ENCODE data around the gene FOXP1.

FOXP1 gene

DNA sequence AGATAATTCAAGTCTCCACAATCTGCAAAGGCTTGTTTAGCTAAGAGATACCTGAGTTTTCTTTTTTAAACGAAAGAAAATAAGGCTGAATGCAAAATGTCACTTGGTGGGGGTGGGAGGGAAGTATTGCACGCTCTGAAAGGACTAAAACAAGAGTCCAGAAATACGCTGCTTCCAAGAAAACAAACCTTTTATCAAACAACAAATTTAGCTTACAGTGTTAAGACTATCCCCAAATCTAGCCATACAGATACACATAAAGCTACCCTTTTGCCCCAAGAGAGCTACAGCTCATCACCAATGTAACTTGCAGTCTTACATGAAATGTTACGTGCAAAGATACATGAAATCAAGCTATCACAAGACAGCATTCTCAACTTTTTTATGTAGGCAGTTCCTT is 522.5 kb downstream of the FOXP1 start:
- Histone ChIP-seq H3K9ac (ENCODE audit: low read depth, low read length) (no peak overlapping the region), H3K4me1 (ENCODE audit: control insufficient read depth, insufficient read depth, low read length) (peaks cover 85% of the 10 kb centered on the region), H3K27me3 (ENCODE audit: control insufficient read depth, insufficient read depth, low read length) (peaks cover 23% of the 10 kb centered on the region)

DNA sequence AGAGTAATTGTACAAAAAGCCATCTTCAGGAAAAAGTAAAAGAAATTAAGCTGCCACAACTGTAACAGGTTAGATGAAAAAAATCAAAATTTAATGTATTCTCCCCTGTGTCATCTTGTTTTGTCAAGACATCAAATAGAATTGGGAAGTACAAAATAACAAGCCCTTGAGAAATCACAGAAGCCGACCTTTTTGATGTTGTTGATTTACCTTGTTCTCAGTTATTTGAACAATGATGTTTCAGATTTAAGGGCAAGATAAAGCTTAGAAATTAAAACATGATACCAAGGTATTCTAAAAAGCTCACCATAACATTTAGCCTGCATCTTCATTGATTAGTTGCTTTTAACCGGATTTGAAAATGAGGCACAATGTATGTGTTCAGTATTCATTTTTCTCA is 523.0 kb downstream of the FOXP1 start:
- Histone ChIP-seq H3K4me3 (ENCODE audit: low read depth, low read length) (no peak overlapping the region), H3K36me3 (ENCODE audit: control insufficient read depth, insufficient read depth, low read length) (no peaks in the 10 kb centered on the region), H3K4me1 (ENCODE audit: control insufficient read depth, insufficient read depth, low read length) (peaks cover 88% of the 10 kb centered on the region), H3K27ac (ENCODE audit: low read depth, low read length) (no peak overlapping the region), H3K9me3 (ENCODE audit: control insufficient read depth, insufficient read depth, low read length) (no peaks in the 10 kb centered on the region), H3K27me3 (ENCODE audit: control insufficient read depth, insufficient read depth, low read length) (peaks cover 22% of the 10 kb centered on the region), H3K9ac (ENCODE audit: low read depth, low read length) (no peak overlapping the region)

More for the DNA sequence above, 522.5 kb downstream of the FOXP1 start:
- Histone ChIP-seq H3K36me3 (ENCODE audit: control insufficient read depth, insufficient read depth, low read length) (no peaks in the 10 kb centered on the region), H3K9me3 (ENCODE audit: control insufficient read depth, insufficient read depth, low read length) (no peaks in the 10 kb centered on the region), H3K4me3 (ENCODE audit: low read depth, low read length) (no peak overlapping the region), H3K27ac (ENCODE audit: low read depth, low read length) (no peak overlapping the region)

DNA sequence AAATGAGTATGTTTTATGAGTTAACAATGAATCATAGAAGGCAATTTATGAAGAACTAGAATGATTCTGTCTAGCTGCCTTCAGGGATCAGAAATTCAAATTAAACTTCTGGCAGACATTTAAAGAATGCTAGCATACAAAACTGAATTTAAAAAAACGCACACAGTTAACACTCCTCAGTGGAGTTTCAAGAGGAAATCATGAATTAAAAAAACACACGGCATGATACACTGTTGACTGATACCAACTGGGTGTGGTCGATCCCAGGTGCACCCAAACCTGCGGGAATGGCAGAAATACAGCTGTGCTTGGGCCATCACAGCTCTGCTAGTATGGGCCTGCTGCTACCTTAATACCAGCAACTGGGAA is 526.0 kb downstream of the FOXP1 start:
- Histone ChIP-seq H3K27ac (ENCODE audit: low read depth, low read length) (peak overlapping the region; percentile 56), H3K9me3 (ENCODE audit: control insufficient read depth, insufficient read depth, low read length) (no peaks in the 10 kb centered on the region), H3K4me3 (ENCODE audit: low read depth, low read length) (no peak overlapping the region; the same call in 1 of the 2 replicates), H3K9ac (ENCODE audit: low read depth, low read length) (no peak overlapping the region), H3K27me3 (ENCODE audit: control insufficient read depth, insufficient read depth, low read length) (0 out of 2 replicates have a peak, but pooled peaks cover 3% of the 10 kb centered on the region), H3K36me3 (ENCODE audit: control insufficient read depth, insufficient read depth, low read length) (no peaks in the 10 kb centered on the region), H3K4me1 (ENCODE audit: control insufficient read depth, insufficient read depth, low read length) (peaks cover 99% of the 10 kb centered on the region)

DNA sequence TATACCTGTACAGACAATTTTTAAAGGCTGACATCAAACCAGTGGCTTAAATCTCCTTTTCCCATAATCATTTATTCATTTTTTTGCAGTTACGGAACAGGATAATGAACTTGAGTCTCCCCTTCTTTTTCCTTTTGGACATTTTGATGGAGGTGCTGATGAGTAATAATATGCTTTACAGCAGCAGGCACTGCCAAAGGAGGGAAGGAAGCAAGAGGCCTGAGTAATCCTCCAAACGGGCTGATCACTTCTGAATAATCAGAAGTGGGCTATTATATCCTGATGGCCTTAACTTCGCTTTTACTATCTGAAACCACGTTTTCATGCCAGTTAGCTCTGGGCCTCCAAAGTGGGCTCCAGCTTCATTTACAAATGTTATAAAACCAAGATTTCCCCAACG is 527.2 kb downstream of the FOXP1 start:
- no peaks in the 10 kb centered on the region for H3K27me3 ChIP-seq (ENCODE audit: control insufficient read depth, insufficient read depth, low read length)
- no peak overlapping the region for H3K4me3 ChIP-seq (ENCODE audit: low read depth, low read length)
- no peak overlapping the region for H3K9ac ChIP-seq (ENCODE audit: low read depth, low read length)
- peaks cover 98% of the 10 kb centered on the region for H3K4me1 ChIP-seq (ENCODE audit: control insufficient read depth, insufficient read depth, low read length)
- no peaks in the 10 kb centered on the region for H3K9me3 ChIP-seq (ENCODE audit: control insufficient read depth, insufficient read depth, low read length)
- H3K27ac ChIP-seq (ENCODE audit: low read depth, low read length): no peak overlapping the region
- no peaks in the 10 kb centered on the region for H3K36me3 ChIP-seq (ENCODE audit: control insufficient read depth, insufficient read depth, low read length)

DNA sequence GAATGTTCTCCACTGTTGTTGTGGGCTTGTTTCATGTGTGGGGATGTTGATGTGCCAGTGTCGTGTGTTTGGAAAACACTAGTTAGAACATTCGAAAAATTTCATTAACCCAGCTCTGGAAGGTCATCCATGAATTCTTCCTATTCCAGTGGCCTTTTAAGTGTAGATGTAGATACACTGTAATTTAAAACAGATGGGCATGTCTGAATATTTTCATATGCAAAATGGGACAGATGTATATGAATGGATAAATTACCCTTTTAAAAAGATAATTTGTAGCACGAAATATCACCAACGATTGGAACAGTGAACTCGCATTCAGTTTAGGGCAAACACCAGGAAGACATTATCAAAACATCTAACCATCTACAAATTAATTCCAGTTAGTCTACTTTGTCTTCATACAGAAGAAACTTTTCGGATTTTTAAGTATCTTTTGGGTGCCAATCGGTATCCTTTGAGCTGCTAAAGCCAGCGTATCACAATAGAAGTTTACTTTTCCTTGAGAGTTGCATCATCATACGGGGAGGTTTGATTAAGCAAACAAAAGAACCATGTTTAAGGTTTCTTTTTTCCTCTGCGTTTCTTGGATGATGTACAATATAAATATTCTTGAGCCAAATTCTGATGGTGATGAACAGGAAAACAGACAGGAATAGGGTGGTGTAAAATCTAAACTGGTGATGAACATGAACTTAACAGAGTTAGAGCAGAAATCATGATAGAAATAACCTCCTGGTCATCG is 528.1 kb downstream of the FOXP1 start:
- no peak overlapping the region for H3K27ac ChIP-seq (ENCODE audit: low read depth, low read length)
- H3K4me1 ChIP-seq (ENCODE audit: control insufficient read depth, insufficient read depth, low read length): peaks cover 98% of the 10 kb centered on the region
- no peaks in the 10 kb centered on the region for H3K9me3 ChIP-seq (ENCODE audit: control insufficient read depth, insufficient read depth, low read length)
- no peaks in the 10 kb centered on the region for H3K27me3 ChIP-seq (ENCODE audit: control insufficient read depth, insufficient read depth, low read length)
- H3K4me3 ChIP-seq (ENCODE audit: low read depth, low read length): peak overlapping the region; percentile 12
- H3K36me3 ChIP-seq (ENCODE audit: control insufficient read depth, insufficient read depth, low read length): no peaks in the 10 kb centered on the region
- no peak overlapping the region for H3K9ac ChIP-seq (ENCODE audit: low read depth, low read length)

DNA sequence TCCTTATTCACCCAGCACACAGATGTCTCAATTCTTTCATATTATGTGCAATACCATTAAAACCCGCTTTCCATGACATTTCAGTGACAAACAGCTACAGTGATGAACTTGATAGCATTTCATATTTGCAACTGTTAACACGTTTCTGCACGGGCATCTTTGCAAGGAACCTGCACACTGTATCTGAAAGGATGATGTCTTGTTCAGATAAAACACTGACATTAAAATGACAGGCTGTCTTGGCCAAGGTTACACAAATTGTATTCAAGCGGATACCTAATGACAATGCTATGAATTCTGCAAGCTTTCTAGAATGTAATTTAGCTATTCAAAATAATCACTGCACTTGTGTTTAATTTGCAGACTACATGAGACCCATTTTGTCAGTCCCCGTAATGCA is 529.2 kb downstream of the FOXP1 start:
- no peaks in the 10 kb centered on the region for H3K9me3 ChIP-seq (ENCODE audit: control insufficient read depth, insufficient read depth, low read length)
- peaks cover 98% of the 10 kb centered on the region for H3K4me1 ChIP-seq (ENCODE audit: control insufficient read depth, insufficient read depth, low read length)

DNA sequence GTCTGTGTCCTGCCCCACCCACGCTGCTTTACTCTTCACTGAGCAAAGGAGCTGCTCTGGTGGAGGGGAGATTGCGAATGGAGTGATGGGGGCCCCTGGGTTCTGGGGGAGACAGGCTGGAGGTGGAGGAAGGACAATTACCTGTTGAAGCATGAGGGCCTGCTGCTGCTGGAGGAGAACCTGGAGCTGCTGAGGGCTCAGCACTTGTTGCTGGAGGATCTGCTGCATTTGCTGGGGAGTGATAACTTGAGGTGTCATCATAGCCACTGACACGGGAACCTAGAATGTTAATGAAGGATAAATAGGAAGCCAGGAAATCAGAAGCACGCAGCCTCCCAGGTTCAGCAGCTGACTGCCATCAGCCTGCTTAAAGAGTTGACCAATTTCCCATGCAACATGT is 530.0 kb downstream of the FOXP1 start:
- H3K9ac ChIP-seq (ENCODE audit: low read depth, low read length): no peak overlapping the region
- H3K4me1 ChIP-seq (ENCODE audit: control insufficient read depth, insufficient read depth, low read length): peaks cover 98% of the 10 kb centered on the region
- H3K36me3 ChIP-seq (ENCODE audit: control insufficient read depth, insufficient read depth, low read length): no peaks in the 10 kb centered on the region
- H3K27me3 ChIP-seq (ENCODE audit: control insufficient read depth, insufficient read depth, low read length): no peaks in the 10 kb centered on the region
- no peak overlapping the region for H3K27ac ChIP-seq (ENCODE audit: low read depth, low read length)
- H3K9me3 ChIP-seq (ENCODE audit: control insufficient read depth, insufficient read depth, low read length): no peaks in the 10 kb centered on the region
- H3K4me3 ChIP-seq (ENCODE audit: low read depth, low read length): no peak overlapping the region

More for the DNA sequence above, 529.2 kb downstream of the FOXP1 start:
- H3K4me3 ChIP-seq (ENCODE audit: low read depth, low read length): no peak overlapping the region
- no peak overlapping the region for H3K27ac ChIP-seq (ENCODE audit: low read depth, low read length)
- H3K36me3 ChIP-seq (ENCODE audit: control insufficient read depth, insufficient read depth, low read length): no peaks in the 10 kb centered on the region
- H3K27me3 ChIP-seq (ENCODE audit: control insufficient read depth, insufficient read depth, low read length): no peaks in the 10 kb centered on the region
- H3K9ac ChIP-seq (ENCODE audit: low read depth, low read length): no peak overlapping the region

DNA sequence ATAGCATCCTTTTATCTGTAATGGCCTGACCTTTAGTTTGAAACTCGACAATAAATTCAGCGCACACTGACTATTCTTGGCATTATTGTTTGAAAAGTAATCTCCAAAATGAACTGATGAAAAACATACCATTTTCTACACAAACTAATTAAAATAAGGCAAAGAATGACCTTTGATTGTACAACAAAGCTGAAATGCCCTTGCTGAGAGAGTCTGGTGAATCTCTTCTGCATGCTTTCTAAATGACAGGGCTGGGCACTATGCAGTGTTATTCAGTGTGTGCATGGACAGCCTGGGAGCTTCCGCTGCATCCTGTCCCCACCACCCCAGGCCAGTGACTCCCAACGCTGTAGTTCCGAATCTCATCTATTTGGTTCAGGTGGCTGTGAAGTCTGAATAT is 530.8 kb downstream of the FOXP1 start:
- Histone ChIP-seq H3K27ac (ENCODE audit: low read depth, low read length) (no peak overlapping the region), H3K27me3 (ENCODE audit: control insufficient read depth, insufficient read depth, low read length) (no peaks in the 10 kb centered on the region), H3K4me3 (ENCODE audit: low read depth, low read length) (no peak overlapping the region), H3K9ac (ENCODE audit: low read depth, low read length) (no peak overlapping the region), H3K9me3 (ENCODE audit: control insufficient read depth, insufficient read depth, low read length) (no peaks in the 10 kb centered on the region), H3K36me3 (ENCODE audit: control insufficient read depth, insufficient read depth, low read length) (no peaks in the 10 kb centered on the region), H3K4me1 (ENCODE audit: control insufficient read depth, insufficient read depth, low read length) (peaks cover 98% of the 10 kb centered on the region)

DNA sequence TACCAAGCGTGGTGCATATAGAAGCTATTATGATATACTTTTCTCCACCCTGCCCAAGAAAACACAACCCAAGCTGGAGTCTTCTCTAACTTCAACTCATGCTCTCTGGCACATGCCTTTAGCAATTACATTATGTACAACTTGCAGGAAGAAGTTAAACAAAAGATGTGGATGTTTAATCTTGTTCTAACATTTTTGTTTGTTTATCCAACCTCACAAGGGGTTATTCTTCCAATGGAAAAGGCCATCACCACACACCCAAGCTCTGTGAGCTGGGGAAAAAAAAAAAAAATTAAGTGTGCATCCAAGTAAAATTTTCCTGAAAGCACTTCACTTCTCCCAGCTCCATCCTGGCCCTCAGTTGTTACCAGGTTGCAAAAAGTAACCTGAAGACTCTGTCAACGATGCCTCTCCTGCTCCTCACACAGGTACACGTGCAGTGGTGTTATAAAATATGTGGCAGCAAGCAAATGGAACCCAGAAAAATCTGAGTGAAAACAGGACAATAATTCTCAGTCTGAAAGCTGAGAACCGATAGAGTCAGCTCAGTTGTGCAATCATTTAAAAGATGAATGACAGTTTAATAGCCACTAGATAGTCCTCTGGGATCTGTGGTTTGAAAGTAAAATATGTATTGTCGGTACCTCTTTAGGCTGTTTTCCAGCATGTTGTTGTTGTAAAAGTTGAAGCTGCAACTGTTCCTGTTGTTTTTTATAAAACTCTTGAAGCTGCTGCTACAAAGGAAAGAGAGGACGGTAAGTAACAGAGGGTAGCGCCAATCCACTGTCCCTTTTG is 531.4 kb downstream of the FOXP1 start:
- Histone ChIP-seq H3K9ac (ENCODE audit: low read depth, low read length) (no peak overlapping the region), H3K27me3 (ENCODE audit: control insufficient read depth, insufficient read depth, low read length) (no peaks in the 10 kb centered on the region), H3K4me1 (ENCODE audit: control insufficient read depth, insufficient read depth, low read length) (peaks cover 98% of the 10 kb centered on the region), H3K9me3 (ENCODE audit: control insufficient read depth, insufficient read depth, low read length) (no peaks in the 10 kb centered on the region), H3K4me3 (ENCODE audit: low read depth, low read length) (no peak overlapping the region), H3K36me3 (ENCODE audit: control insufficient read depth, insufficient read depth, low read length) (no peaks in the 10 kb centered on the region), H3K27ac (ENCODE audit: low read depth, low read length) (no peak overlapping the region)

DNA sequence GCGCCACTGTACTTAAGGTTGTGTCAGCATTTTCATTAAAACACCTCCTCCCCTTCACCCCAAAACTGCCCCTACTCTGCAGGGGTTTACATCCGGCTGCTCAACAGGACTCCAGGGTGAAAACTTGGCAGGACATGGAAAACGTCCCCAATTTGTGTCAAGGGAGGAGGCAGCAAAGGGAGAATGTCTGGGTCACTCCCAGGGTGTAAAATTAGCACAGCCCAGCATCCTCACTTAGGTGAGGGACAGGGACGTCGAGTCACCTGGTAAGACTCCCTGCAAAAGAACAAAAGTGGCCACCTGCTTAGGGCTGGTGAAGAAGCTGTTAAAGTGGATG is 532.3 kb downstream of the FOXP1 start:
- H3K9ac ChIP-seq (ENCODE audit: low read depth, low read length): no peak overlapping the region; the same call in 1 of the 2 replicates
- H3K4me1 ChIP-seq (ENCODE audit: control insufficient read depth, insufficient read depth, low read length): peaks cover 98% of the 10 kb centered on the region
- H3K9me3 ChIP-seq (ENCODE audit: control insufficient read depth, insufficient read depth, low read length): no peaks in the 10 kb centered on the region
- H3K27me3 ChIP-seq (ENCODE audit: control insufficient read depth, insufficient read depth, low read length): no peaks in the 10 kb centered on the region
- H3K4me3 ChIP-seq (ENCODE audit: low read depth, low read length): no peak overlapping the region
- no peaks in the 10 kb centered on the region for H3K36me3 ChIP-seq (ENCODE audit: control insufficient read depth, insufficient read depth, low read length)
- peak overlapping the region; percentile 87 for H3K27ac ChIP-seq (ENCODE audit: low read depth, low read length)

DNA sequence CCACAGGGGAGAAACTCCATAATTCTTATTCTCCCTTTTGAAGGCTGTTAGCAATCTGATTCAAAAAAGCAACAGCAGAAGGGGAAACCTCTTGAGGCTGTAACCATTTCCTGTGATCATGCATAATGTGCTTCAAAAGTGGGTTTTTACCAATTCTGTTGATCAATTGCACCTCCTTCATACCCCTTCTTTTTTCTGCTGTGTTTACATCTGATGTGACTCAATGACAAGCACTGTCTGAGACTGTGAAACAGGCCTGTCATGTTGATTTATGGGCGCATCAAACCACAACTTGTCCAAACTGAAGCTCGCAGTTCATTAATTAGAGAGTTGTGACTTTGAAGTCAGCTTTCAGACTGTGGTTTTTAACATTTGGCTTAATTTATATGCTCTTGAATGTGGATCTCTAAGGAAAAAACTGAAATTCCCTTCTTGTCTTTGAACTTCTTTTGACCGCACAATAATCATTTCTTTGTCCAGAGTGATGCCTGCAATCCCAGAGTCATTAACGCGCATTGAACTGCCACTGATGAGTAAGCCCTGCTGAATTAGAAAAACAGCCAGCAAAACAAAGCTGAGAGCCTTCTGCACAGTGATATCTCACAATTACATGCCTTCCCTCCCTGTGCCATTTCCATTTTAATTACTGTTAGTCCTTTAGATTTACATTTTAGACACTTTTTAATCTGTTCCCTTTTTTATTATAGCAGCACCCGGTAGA is 532.8 kb downstream of the FOXP1 start:
- Histone ChIP-seq H3K27ac (ENCODE audit: low read depth, low read length) (peak overlapping the region; percentile 87), H3K4me1 (ENCODE audit: control insufficient read depth, insufficient read depth, low read length) (peaks cover 98% of the 10 kb centered on the region), H3K27me3 (ENCODE audit: control insufficient read depth, insufficient read depth, low read length) (no peaks in the 10 kb centered on the region), H3K36me3 (ENCODE audit: control insufficient read depth, insufficient read depth, low read length) (no peaks in the 10 kb centered on the region), H3K9ac (ENCODE audit: low read depth, low read length) (0 out of 2 replicates have a peak overlapping the region, but pooled peaks have one; percentile 14), H3K4me3 (ENCODE audit: low read depth, low read length) (no peak overlapping the region), H3K9me3 (ENCODE audit: control insufficient read depth, insufficient read depth, low read length) (no peaks in the 10 kb centered on the region)
